Stomach (tissue), 4 donors: ENCODE results near the gene MMP19.

ENCODE experiments used
- CTCF ChIP-seq, 7 experiments: fragments of 450-650 bp in 4 of 7; fragments of 200-600 bp in 3 of 7; sonication (generic) in 3 of 7; IDR thresholded peaks; one replicate each; pipeline ENCODE4 v1.5.1; 2016 to 2019; ENCODE audit warnings: antibody characterized with exemption in 7 of 7, control low read depth in 2 of 7, mild to moderate bottlenecking in 1 of 7
- EP300 ChIP-seq: sonication (generic); formaldehyde crosslinking; IDR thresholded peaks from one replicate; pipeline ENCODE4 v1.6.1; 2017; ENCODE audit warnings: antibody characterized with exemption
- POLR2A ChIP-seq, 4 donors: fragments of 450-650 bp; IDR thresholded peaks; one replicate each; pipeline ENCODE4 v1.6.1; 2016; ENCODE audit warnings: antibody characterized with exemption in 4 of 4, control low read depth in 2 of 4, mild to moderate bottlenecking in 1 of 4, moderate library complexity in 1 of 4
- POLR2AphosphoS5 ChIP-seq, 3 donors: sonication (generic); formaldehyde crosslinking; IDR thresholded peaks; one replicate each; pipeline ENCODE4 v1.6.1; 2016; ENCODE audit warnings: antibody characterized with exemption in 3 of 3

- TF ChIP-seq POLR2AphosphoS5 (IDR thresholded peaks at IDR 0.05), result no peak
- no peak for TF ChIP-seq EP300
- TF ChIP-seq CTCF (IDR thresholded peaks at IDR 0.05), result no peak
- TF ChIP-seq POLR2A (IDR thresholded peaks at IDR 0.05), result no peak
Observed at GRCh38 chr12:55850401-55850800, 7.7 kb upstream of the MMP19 start.
